ENCODE results near the gene CIPC.

Gene CIPC, protein sequence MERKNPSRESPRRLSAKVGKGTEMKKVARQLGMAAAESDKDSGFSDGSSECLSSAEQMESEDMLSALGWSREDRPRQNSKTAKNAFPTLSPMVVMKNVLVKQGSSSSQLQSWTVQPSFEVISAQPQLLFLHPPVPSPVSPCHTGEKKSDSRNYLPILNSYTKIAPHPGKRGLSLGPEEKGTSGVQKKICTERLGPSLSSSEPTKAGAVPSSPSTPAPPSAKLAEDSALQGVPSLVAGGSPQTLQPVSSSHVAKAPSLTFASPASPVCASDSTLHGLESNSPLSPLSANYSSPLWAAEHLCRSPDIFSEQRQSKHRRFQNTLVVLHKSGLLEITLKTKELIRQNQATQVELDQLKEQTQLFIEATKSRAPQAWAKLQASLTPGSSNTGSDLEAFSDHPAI

DNA sequence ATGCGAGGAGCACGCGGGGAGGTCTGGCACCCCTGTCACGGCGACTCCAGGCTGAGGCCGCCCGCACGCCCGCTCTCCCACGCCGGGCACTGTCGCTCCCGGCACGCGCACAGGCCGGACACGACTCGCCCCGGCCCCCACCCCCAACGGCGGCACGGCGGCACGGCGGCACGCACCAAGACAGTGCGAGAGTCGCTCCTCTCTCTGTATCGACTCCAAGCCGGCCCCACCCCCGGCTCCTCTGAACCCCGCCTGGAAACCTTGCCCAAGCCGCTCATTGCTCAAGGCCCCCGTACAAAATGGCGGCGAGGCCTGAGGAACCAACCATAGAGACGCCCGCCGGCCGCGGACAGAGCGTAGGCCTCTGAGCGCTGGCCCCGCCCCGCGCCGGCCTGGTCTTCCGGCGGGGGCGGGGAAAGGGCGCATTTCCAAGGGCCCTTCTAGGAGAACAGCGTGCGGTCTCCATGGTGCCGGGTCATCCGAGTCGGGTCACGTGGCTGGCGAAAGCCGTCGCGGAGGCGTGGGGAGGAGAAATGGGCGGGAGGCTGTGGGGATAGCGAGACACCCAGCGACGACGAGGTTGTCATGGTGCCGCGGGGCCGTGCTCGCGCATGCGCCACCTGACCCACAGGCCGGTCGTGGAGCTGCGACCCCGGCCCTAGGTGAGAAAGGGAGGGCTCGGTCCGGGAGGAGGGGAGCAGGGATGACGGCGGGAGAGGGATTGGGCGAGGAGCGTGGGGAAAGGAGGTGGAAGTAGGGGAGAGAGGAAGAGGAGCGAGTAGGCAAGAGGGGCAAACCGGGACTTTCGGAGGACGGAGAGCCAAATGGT, at the start of gene CIPC:
TSS of gene CIPC (plus strand) at position 559 of the 829 bp plus-strand sequence. CDS start 7,451 bp downstream, outside the sequence.
- peak; percentile 96 to 99 (median 98) for DNase-seq

DNA sequence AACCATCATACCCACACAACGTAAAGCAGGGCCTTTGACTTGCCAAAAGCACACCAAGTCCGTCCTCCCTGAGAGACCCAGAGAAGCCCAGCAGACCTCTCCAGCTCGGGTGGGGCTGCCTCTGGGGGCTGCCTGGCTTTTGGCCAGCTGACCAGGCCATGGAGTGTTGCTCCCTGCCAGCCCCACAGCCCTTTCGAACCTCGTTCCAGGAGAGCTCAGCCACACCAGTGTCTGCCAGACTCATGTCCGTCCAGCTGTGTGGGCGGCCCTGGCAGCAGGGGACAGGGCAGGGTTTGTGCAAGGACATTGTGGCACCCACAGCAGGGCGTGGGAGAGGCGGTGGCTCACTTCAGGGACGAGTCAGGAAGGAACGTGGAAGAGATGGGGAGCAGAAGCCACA, 46.9 kb upstream of the CIPC start:
- no peak for DNase-seq

DNA sequence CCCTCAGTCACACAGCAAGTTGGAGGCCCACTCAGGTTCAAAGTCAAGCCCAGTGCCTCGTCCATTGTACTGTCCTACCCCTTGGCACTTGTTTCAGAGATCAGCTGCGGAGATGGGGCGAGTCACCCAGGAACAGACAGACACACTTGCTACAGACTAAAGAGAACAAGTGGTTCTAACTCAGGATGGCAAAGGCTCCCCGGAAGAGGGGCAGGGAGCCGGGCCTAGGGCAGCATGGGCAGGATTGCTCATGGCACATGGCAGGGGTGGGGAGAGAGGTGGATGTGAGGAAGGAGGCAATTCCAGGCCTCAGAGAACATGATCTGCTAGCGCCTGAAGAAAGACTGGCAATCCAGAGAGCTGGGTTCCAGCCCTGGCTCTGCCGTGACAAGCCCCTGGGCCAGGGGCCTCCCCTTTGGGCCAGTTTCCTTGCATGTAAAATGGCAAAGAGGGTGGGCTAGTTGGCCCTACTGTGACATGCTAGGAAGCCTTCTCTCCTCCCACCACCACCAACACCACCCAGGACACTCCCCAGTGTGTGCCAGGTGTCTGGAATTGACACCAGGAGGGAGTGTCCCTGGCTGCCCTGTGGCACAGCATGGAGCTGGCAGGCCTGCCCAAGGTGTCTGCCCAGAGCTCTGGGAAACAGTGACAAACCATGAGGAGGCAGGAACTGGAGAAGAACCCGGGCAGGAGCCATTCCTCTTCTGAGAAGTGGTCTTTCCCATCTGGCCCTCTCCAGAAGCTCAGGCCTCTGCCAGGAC, 45.6 kb upstream of the CIPC start:
- no peak for DNase-seq

DNA sequence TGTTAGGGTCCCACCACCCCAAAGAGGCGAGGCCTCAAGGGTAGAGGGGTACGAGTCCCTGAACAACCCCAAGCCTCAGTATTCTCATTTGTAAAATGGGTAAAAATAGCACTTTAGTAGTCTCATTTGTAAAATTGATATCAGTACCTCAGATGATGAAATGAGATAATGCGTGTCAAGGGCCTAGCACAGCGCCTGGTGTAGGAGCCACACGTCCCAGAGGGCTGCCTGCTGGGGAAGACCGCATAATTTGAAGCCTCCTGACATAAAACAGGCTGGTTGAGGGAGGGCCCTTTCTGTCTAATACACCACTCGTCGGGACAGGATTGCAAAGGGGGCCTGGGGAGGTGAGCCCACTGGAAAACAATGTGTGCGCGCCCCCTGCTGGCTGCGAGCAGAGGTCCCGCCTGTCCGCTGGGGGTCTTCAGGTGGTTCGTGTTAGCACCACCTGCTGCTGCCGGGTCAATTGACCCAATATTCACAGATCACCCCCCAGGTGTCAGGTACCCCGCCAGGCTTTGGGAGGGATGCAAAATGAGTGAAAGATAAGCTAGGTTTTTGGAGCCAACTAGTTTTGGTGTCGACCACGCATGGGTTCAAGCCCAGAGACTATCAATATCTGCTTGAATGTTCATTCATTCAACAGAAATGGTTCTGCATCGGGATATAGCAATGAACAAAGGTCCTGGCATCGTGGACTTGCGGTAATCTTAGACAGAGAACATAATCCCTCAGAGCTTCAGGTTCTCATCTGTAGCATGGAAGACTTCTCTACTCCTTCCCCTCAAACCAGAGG, 44.8 kb upstream of the CIPC start:
- DNase-seq: peak; percentile 58 to 71 (median 61)

DNA sequence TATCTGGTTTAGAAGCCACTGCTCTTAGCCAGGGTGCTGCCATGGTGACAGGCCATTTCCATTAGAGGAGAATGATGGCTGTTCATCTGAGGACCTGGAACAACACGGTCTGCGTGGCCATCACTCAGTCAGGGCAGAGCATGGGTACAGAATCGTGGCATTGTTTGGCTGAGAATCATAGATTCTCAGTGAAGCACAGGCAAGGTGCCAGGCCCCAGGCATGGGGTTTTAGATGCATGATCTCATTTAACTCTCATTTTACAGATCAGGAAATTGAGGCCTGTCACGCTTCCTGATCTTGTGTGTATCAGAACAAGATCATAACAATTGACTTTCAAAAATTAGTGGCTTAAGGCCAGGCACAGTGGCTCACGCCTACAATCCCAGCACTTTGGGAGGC, 42.8 kb upstream of the CIPC start:
- no peak for DNase-seq

DNA sequence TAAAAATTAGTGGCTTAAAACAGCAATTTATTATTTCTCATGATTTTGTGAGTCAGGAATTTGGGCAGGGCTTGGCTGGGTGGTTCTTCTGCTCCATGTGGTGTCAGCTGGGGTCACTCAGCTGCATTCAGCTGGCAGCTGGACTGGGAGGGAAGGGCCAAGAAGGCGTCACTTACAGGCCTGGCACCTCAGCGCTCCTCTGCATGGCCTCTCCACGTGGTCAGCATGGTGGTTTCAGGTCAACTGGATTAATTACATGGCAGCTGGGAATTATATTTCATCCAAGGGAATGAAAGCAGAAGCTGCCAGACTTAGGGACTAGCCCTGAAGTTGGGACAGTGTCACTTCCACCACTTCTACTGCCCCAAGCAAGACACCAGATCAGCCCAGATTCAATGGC, 42.1 kb upstream of the CIPC start:
- DNase-seq: no peak

DNA sequence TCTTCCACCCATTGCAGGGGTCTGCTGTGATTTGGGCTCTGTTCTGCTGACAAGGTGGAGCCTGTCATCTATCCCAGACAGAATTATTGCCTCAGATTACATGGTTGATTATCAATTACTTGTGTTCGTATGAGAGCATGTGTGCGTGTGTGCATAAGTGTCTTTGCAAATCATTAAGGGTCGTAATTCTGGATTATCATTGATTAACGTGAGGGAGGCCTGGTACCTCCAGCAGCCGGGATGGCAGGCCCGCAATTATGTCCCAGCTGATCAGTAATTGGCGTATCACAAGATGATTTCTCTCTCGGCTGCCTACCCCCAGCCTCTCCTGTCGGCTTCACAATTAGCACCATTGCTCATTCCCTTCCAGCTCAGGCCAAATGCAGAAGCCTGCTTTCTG, 39.9 kb upstream of the CIPC start:
- DNase-seq: no peak

DNA sequence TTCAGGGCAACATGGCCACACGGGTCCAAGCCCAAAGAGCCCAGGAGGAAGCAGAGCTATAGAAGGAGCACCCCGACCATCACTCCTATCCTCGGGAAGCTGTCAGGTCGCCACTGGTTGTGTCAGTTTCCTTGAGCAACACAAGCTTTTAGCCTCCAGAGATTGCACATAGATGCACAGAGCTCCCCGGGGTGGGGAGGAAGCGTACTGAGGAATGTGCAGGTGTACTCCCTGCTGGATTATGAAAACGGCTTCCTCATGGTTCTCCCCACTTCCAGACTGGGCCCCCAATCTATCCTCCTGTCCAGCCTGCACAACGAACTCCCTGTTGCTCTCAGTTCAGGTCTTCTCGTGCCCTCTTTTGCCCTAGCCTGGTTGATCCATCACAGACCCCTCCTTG, 39.3 kb upstream of the CIPC start:
- DNase-seq: no peak

DNA sequence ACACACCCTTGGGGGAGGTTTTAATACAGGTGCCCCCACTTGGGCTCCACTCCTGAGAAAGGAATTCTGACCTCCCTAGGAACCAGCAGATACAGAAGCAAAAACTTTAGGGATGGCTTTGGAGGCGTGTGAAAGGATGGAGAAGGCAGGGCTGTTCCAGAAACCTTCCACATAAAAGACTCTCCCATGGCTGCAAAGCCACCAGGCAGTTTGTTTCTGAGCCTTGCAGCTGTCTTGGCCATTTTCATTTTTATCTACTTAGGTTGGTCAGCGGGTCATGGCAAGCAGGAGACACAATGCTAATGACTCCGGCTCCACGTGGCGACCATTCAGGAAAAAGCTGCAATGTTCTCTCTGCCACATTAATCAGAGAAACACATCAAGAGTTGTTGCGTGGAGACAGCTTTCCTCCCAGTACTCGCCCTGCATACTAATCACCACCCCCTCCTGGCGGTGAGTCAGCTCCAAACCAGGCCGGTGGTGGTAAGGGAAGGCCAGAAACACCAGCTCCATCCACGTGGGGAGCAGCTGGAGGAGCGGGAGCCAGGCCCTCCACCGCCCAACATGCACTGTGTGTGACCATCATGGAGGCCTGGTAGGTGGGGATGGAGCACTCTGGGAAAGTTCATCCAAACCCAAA, 38.7 kb upstream of the CIPC start:
- DNase-seq: no peak

DNA sequence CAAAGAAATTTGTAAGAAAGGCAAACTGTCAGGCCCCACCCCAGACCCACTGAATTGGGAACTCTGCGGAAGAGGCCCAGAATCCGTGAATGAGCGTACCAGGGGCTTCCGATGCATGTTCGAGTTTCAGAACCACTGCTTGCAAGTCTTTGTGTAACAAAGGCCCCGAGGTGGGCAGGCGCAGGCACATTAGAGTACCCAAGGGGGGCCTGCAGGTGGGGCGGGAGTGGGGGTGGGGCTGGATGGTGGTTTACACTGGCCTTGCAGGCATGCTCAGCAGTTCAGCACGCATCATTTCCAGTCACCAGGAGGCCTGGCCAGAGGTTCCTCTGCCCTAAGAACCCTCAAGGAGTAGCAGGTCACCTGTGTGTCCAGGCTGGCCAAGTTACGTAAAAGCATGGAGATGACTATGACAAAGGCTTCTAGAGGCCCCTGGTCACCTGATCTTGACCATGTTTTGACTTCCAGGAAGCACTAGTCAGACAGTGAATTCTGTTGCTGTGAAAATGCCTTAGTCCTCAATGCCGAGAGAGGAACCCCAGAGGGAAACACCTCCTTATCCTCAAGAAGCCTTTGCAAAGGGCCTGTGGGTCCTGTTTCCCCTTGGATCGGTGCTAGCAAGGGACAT, 36.3 kb upstream of the CIPC start:
- DNase-seq: no peak

DNA sequence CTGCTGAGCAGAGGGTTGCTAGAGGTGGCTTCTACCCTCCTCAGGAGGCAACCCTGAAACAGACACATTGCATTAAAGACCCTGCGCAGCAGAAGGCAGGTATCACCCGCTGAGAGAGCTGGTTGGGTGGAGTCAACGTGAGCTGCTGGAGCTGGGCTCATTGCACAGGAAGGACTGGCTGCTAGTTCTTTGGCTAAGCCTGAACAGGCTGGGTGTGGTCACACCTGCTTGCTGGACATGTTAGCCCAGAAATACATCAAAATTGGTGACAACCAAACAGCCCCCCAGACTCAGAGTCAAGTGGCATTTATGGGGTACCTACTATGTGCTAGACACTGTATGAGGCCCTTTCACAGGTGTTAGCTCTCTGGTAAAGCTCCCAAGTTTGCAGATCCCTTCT, 35.8 kb upstream of the CIPC start:
- no peak for DNase-seq

DNA sequence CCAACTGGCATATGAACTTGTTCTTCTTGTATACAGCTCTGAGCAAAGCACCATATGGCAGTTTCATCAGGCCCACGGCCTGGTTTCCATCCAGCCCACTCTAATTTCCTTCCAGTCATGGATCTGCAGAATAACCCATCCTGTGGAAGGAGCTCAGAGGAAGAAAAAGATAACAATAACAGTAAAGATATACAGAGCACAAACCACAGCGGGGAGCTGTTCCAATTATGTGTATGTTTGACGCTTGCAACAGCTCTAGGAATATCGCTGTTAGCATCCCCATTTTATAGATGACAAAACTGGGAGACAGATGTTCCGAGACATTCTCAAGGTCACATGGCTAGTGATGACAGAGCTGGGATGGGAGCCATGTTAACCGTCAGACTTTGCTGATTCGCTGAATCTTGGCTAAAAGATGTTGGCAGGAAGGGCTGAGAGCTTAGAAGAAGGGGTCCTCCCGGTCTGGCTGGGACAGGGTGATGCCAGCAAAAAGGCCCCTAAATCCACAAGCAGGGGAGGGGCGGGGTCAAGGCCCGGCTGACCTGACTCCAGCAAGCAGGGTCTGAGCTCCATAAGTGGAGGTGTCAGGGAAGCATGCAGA, 34.4 kb upstream of the CIPC start:
- no peak for DNase-seq

DNA sequence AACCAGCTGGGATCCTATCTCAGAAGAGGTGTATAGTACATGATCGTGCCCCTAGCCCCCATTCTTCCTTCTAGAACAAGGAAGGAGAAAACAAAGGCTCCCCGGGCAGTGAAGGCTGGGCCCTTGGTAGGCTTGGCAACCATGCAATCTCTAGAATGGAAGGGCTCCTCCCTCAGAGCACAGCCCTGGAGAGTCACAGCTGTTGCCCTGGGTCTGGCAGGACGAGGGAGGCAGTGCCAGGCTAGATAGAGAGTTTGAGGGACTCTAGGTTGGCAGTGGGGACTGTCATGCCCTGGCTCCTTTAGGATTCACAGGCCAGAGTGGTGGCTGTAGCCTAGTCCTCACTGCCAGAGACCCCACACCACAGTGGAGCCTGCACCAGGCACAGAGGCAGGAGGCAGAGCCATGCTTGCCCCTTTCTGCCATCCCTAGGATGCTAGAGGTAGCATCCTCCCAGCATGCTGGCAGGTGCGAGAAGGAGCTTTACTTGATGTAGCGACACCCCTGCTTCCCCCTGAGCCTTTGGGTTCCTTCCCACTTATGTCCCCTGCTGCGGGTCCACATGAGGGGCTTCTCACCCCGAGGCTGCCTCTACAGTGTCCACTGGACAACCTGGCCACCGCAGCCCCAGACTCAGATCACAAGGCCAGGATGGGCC, 33.4 kb upstream of the CIPC start:
- no peak for DNase-seq

DNA sequence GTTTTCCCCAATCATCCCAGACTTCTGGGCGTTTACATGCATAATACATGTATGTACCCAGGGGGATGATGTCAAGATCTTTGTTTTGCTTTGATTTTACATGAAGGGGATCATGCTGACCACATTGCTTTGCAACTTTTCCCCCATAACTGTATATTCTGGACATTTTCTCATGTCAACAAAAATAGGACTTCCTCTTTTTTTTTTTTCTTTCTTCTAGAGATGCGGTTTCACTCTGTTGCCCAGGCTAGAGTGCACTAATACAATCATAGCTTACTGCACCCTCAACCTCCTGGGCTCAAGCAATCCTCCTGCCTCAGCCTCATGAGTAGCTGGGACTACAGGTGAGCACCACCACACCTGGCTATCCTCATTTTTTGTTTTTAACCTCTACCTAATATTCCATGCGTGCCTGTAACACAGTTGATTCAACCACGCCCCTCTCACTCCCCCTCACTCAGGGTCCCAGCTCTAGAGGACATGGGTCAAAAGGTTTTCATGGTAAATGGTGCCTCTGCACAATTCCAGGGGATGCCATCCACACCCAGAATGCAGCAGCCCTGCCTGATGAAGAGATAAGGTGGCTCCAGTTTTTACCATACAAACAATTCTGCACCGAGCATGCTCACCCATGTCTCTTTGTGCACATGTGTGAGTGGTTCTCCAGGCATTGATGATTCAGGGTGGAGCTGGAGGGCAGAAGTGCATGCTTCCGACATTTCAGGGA, 32.0 kb upstream of the CIPC start:
- no peak for DNase-seq

DNA sequence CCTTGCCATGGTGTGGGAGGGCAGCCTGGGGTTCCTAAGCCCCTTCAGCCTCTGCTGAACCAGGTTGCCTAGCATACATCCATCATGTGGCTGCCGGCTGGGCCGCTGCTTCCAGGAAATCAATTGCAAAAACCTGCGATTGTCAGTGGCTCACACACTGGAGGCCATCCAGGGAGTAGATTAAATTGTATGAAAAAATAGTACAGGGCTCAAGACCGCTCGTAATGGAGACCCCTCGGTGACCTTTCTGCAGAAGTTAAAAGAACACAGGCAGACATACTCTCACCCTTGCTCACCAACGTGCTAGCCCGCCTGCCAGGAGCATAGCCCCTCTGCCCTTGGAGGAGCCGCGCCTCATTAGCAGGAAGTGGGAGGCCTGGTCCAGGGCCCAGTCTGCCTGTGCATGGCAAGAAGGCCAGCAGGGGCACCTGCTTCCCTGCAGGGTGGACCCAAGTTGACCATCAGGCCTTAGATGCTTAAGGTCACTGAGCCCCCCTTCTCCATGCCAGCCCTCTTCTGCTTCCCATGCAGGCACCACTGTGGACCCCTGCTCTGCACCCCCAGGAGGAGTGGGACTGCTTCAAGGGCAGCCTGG, 31.4 kb upstream of the CIPC start:
- no peak for DNase-seq

DNA sequence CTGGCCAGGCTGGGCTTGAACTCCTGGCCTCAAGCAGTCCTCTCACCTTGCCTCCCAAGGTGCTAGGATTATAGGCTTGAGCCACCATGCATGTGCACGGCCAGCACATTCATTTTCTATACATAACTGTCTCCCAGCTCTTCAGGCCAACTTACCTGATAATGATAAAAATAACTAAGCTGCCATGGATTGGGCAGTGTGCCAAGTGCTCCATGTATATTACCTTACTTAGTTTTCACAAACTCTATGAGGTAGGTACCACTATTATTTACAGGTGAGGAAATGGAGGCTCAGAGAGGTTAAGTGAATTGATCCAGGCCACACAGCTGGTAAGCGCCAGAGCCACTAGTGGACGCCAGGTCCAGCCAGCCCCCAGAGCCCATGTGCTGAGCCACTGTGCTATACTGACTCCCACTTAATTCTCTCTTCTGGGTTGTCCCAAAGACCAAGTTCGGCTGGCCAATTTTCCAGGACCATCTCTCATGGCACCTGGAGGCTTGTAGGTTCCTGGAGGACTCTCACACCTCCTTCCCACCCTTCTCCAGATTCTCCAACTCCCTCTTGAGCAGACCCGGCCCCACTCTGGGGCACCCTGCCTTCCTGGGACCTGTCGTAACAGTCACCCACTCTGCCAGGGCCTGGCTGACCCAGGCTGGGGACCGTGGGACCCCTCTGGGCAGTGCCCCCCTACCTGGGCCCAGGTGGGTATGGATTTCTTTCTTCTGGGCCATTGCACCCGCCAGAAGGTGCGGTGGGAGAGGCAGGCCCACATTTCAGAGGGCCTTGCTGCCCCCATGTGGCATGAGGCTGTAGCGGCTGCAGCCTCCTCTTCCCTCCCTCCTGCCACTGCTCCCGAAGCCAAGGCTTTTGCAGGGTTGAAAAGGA, 30.2 kb upstream of the CIPC start:
- peak; percentile 6 to 30 (median 22) for DNase-seq

DNA sequence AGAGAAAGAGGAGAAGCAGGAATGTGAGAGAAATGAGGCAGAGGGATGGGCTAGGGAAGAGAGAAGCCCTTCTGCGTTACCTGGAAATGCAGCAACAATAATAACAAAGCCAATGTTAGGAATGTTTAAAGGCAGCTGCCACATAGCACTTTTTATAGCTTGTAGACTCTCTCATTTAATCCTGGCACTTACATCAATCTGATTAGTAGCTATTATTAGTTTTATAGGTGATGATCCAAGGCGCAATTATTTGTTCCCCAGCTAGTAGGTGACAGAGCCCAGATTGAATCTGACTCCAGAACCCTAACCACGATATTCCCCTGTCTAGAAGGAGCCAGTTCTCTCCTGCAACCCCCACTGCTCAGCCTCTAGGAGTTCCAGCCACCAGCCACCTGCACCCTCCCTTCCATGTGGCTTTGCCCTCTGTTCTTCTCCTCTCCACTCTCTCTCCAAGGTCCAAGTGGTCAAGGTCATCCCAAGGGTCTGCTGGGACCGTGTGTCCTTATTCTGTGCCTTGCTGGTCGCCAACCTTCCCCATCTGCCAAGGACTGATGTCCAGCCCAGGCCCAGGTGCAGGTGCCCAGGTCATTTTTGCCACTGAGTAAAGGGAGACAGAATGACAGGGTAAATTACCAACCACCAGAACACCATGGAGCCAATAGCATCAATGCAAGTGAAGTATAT, 29.4 kb upstream of the CIPC start:
- DNase-seq: no peak

DNA sequence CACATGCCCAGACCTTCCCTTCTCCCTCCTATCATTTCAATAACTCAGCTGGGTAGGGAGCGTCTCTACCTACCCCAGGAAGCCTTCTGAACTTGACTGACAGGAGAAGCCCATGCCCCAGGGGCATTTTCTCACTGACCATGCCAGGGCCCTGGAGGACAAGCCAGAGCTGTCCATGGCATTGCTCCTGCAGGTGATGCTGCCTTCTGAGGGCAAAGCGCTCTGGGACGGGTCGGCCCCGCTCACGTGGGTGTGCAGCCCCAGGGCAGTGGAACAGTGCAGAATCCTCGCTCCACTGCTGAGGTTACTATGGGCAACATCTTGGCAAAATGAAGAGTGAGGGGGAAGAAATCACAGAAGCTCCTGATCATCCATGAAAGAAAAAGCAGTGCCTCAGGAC, 28.5 kb upstream of the CIPC start:
- no peak for DNase-seq

Data from activated CD4-positive, CD25-positive, alpha-beta regulatory T cell (primary cell).